GM19452 (cell line): ENCODE data around the gene GAB1.

Experiments used
- ATAC-seq: cut with Tn5 transposase; IDR thresholded peaks from one replicate; pipeline ENCODE4 v1.9.1; 2021; ENCODE audit not compliant: unreplicated experiment

Gene GAB1

DNA sequence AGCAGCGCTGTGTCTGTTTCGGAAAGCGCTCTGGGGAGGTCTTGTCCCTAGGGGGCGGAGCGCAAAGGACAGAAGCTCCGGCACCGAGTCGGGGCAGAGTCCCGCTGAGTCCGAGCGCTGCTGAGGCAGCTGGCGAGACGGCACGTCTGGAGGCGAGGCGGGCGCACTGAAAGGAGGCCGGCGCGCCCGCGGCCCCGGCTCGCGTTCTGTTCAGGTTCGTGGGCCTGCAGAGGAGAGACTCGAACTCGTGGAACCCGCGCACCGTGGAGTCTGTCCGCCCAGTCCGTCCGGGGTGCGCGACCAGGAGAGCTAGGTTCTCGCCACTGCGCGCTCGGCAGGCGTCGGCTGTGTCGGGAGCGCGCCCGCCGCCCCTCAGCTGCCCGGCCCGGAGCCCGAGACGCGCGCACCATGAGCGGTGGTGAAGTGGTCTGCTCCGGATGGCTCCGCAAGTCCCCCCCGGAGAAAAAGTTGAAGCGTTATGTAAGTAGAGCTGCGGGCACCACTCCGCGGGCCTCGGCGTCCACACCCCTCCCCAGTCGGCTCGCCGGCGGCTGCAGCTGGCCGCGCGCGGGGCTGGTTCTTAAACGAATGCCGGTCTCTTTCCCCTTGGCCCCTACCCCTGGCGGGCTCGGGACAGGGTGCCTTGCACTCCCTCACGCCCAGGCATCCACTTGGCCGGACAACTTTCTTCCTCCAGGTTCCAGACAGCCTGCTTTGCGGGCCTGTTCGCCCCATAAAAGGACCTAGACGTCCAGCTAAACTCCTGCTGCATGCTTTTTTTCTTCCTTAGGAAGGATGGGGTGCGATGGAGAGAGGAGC lies at the start of gene GAB1:
TSS of gene GAB1 (plus strand) at position 96 of the 819 bp plus-strand sequence. CDS start at position 409, 313 bp downstream.
- ATAC-seq: peak; percentile 71

DNA sequence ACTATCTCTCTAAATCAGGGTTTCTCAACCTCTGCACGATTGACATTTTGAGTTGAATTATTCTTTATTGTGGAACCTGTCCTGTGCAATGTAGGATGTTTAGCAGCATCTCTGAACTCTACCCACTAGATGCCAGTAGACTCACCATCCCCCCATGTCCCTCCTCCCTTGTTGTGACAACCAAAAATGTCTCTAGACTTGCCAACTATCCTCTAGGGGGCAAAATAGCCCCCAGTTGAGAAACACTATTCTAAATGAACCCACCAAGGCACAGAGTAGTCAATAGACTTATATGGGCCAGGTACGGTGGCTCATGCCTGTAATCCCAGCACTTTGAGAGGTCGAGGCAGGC lies 49.1 kb upstream of the GAB1 start:
- ATAC-seq: no peak

DNA sequence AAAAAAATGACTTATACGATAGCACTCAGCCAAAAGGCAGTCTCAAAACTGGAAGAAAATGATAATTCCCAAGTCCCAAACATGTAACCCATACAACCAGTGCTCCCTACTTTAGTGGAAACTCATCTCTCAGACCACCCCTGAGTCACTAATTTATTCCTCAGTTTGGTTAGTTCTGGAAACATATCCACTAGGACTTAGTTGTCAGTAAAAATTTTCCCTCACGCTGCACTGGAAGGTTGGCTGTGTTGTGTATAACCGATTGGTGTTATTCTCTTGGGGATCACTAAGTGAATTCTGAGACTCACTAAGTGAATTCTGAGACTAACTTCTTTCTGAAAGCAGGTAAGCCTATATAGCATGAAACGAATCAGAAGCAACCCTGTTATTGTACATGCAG lies 48.5 kb upstream of the GAB1 start:
- no peak for ATAC-seq

DNA sequence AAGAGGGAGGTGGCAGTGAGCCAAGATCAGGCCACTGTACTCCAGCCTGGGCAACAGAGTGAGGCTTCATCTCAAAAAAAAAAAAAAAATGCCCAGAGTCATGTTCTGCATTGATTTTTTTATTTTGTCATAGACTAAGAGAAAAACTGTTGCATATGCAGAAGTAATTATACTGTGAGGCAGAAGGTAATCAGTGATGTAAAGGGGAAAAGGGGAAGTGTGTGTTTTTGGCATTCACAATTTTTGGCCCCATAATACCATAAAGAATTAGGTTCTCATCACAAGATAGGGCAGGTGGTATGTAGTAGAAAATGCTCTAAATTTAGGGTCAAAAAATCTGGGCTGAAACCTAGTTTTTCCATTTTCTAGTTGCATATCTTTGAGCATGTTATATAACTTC lies 47.3 kb upstream of the GAB1 start:
- no peak for ATAC-seq

DNA sequence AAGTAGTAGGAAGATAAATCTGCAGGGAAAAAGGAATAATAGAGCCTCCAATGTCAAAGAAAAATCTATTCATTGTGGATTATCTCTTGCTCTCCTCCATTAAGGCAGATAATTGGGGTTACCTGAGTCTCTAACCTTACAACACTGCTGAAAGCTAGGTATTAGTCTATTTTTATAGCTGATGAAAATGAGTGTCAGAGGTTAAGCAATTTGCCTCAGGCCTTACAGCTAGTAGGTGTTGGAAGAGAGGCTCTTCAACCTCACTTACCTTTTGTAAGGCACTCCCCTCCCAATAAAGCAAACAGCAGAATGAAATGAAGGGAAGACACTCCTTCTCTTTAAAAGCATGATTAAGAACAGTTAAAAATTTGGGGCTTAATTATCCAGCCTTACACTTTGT lies 45.4 kb upstream of the GAB1 start:
- no peak for ATAC-seq

DNA sequence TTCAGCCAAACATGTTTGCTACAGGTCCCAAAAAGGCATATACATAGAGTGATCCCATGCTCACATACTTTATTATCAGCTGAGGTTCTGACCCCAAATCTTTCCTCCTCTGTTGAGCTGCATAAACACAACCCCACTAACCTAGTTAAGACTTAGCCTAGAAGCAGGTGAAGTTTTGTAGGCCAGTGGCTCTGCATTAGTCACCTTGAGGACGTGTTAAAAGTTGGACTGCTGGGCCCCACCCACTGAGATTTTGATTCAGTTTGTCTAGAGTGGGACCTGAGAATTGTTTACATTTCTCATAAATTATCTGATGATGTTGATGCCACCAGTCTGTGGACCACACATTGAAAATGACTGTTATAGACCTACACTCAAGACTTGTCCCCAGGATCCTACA lies 43.8 kb upstream of the GAB1 start:
- no peak for ATAC-seq

DNA sequence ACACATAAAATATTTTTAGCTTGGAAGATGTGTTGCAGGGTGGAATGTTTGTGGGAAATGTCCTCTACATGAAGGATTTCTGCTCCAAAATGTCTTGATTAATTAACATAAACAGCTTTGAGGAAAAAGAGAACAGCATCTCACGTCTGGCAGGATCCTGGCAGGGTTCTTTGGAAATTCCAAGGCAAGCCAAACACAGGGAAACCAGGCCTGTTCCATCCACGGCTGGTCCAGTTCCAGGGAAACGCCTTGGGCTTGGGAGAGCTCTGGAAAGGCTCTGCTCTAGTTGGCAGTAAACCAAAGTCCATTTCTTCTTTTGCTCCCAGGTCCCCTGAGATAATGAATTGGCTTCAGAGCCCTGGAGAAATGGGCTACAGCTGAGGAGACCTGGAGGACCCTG lies 42.4 kb upstream of the GAB1 start:
- no peak for ATAC-seq

DNA sequence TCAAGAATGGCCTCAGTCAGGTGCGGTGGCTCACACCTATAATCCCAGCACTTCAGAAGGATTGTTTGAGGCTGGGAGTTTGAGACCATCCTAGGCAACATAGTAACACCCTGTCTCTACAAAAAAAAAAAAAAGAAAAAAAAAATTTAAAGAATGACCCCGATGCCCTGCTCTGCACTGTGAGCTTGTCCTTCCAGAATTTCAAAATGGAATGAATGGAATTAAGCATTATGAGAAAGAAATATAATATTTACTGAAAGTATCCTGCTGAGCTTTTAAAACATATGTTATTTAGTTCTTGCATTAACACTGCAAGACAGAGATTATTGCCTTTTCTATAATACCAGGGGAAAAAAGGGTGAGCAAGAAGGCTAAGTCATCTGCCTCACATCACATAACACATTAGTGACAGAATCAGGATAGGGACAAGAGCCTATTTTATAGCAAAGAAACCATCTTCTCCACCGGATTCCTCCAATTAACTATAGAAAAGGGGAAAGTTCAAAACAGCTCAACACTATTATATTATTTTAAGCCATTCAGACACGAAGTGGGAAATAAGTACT lies 41.9 kb upstream of the GAB1 start:
- no peak for ATAC-seq

DNA sequence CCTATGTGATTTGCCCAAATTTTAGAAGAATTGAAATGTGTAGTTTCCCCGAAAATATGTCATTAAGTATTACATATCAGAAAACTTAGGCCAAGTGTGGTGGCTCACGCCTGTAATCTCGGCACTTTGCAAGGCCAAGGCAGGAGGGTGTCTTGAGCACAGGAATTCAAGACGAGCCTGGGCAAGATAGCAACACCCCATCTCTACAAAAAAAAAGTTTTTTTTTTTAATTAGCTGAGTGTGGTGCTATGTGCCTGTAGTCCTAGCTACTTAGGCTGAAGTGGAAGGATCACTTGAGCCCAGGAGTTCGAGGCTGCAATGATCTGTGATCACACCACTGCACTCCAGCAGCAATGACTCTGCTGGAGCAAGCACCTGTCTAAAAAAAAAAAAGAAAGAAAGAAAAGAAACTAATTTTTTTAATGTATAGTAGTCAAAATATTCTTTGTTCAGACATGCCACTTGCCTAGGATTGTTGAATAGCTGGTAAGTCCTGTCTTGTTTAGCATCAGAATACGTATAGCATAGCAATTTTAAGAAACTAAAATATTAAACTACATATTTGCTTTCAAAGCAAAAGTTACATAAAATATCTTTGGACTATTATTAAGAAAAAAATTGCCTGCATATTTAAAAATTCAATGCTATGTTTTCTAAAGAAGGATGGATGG lies 40.1 kb upstream of the GAB1 start:
- ATAC-seq: no peak

DNA sequence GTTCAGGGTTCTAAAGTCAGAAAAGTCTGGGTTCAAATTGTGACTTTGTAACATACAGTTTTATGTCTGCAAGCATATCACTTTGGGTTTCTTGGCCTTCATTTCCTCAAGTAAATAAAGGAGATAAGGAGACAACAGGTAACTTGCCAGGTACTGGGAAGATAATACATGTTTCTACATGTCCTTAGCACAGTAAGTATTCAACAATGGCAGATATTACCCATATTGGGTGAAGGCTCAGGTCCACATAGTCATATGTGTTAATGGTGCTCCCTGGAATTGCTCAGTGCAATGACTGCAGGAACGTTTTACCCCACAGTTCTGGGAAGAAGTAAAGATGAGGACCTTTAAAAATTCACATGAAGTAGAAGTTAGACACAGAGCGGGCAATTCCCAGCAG lies 35.8 kb upstream of the GAB1 start:
- no peak for ATAC-seq

DNA sequence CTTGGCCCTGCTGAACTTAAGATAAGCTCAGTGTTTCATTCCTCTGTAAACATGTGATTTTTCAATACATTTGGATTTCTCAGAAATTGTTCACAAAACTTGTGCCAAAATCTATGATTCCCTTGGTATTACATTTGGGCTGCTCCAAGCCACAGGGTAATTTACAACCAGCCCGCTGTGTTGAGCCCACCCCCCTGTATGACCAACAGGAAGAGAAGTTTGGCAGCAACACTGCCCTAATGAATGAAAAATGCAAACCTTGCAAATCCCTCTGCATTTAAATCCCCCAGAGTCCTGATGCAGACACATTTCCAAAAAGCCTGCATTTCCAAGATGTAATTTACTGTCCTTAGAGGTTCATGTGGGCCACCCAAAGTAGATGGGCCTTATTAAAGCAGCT lies 34.1 kb upstream of the GAB1 start:
- ATAC-seq: no peak

DNA sequence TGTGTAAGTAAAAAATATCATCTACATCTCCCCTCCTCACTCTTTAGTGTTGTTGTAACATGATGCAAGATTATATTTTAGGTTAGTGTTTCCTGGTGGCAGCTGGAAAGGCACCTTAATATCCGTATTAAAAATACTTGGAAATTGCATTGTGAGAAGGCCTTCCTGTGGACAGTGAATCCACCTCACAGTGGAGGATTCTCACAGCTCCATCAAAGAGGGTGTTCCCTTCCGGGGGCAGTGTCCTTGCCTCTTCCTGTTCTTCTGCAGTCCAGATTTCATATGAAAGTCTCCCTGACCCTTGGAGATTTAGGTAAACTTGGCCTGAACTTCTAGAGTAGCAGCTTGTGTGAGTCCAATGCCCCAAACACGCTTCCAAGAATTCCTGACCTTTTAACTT lies 29.9 kb upstream of the GAB1 start:
- ATAC-seq: no peak

DNA sequence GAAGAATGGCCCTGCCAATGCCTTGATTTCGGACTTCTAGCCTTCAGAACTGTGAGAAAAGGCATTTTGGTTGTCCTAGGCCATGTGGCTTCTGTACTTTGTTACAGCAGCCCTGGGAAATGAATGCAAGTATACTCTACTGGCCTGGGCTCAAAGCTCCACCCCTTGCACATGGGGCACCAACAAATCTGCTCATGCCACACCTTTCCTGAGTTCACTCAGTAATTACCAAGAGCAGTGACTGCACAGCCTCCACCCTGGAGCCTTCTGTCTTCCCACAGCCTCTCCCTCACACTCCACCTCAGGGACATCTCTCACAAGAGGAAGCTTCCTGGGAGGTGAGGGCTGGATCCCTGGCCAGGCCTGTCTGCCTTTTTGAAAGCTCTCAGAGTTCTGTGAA lies 29.1 kb upstream of the GAB1 start:
- no peak for ATAC-seq

DNA sequence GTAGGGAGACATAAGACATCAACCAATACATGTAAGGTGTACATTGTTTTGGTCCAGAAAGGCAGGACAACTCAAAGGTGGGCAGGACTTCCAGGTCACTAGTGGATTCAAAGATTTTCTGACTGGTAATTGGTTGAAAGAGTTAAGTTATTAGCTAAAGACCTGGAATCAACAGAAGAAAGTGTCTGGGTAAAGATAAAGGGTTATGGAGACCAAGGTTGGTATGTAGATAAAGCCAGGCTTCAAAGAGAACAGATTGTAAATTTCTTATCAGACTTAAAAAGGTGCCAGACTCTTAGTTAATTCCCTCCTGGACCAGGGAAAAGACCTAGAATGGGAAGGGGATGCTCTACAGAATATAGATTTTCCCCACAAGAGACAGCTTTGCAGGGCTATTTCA lies 28.3 kb upstream of the GAB1 start:
- ATAC-seq: no peak

DNA sequence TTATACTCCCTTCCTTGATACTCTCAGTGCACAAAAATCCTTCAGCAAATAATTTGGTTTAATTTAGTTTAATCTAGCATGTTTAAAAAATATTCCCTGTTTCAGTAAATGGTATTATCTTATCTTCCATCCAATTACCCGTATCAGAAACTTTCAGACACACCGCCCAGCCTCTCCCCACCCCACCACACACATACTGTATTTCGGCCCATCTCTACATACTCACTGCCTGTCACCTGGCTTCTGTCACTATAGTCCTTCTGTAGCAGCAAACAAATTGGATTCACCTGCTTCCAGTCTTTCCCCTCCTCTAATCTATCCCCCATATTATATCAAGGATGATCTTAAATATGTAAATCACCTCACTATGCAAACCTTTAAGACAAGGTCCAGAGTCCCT lies 24.8 kb upstream of the GAB1 start:
- no peak for ATAC-seq

DNA sequence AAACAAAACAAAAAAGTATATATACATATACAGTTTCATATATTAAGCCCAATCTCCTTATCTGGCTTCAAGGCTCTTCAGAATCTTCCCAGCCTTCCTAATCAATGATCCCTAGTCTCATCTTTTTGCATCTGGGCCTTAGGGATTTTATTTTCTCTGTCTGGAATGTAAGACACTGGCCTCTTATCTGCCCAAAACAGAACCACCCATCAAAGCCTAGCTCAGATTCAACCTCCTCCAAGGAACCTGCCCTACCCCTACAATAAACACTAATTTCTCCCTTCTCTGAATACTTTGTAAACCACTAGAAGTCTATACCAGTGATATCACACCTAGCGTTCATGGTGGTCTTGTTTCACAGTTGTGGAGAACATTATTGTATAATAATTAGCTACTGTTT lies 23.2 kb upstream of the GAB1 start:
- ATAC-seq: no peak

DNA sequence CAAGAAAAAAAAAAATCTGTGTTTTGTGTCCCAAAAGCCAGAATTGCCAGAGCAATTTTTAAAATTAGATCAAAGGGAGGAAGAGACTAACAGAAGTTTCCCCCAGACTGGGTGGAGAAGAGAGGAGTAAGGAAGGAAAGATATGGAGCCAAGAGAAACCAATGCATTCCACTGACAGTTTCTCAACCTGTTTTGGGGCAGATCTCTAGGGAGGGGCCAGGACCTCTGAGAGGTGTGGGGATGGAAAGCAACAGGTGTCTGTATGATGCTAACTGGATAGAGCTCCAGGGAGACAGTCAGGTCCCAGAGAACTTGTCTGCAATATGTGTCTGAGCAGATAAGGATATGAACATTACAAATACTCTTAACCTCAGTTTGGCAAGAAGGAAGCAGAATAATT lies 22.7 kb upstream of the GAB1 start:
- no peak for ATAC-seq

DNA sequence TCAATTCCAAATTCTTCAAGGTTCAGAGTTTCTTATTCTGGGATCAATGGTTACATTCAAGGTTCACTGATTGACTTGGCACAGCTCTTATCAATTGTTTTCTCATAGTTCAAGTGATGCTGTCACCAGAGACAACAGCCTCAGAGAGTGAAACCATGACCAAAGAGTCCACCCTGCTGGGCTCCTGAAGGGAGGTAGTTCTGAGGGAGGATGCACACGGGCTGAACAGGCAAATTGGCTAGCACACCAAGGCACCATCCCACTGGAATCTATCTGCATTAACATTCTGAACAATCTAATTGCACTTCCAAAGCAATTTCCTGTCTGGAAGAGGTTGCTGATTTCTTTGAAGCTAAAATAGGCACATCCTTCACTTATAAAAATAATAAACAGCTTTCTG lies 16.6 kb upstream of the GAB1 start:
- ATAC-seq: no peak

DNA sequence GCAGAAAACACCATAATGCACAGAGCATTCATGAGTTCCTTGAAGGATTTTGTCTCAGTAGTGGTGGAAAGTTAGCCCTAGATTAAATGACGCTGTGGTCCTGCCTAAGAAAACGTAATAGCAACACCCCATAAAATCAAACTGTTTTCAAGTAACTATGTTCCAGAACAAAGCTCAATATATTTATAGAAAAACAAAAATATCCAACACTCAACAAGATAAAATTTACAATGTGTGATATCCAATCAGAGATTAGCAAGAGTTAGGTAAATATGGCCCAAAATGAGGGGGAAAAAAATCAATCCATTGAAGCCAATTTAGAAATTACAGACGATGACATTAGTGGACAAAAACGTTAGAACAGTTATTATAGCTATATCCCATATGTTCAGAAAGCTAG lies 9.9 kb upstream of the GAB1 start:
- ATAC-seq: no peak

DNA sequence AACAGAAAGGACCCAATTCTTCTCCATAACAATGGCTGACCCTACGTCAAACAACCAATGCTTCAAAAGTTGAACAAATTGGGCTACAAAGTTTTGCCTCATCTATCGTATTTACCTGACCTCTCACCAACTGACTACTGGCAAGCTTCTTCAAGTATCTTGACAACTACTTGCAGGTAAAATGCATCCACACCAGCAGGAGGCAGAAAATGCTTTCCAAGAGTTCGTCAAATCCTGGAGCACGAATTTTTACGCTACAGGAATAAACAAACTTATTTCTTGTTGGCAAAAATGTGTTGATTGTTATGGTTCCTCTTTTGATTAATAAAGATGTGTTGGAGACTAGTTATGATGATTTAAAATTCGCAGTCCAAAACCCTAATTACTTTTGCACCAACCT lies 6.7 kb upstream of the GAB1 start:
- no peak for ATAC-seq

DNA sequence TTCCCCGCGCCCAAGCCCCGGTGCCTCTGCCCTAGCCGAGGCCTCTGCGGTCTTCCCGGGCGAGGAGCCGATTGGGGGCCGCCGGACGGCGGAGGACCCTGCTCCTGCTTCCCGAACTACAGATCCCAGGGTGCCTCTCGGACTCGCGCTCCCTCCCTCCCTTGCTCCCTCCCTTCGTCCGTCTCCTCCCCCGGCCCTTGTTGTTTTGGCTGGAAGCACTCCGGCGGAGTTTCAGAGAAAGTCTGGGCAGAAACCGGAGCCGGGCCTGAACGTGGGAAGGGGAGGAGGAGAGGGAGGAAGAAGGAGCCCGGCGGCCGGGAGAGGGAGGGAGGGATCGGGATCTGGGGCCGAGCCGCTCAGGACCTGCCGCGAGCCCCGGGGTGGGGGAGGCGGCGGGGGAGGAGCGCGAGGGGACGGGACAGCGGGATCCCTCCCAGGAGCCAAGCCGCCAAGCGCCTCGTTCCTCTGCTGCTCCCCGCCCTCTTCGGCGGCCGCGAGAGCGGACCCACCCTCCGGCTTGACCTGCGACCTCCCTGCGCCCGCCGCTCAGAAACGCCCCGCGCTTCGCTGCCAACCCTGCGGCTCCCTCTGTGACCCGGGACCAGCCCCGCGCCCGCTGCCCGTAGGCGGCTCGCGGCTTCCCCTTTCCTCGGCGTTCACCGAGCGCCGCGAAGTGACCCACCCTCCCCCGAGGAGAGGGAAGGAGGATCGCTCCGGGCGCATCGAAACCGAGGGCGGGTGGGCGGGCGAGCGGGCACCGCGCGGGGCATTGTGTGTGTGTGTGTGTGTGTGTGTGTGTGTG lies 496 bp upstream of the GAB1 start:
- peak; percentile 51 for ATAC-seq
